HG03196 (cell line): ENCODE measurements around the gene PDZRN3.

ENCODE experiments used
- ATAC-seq: cut with Tn5 transposase; IDR thresholded peaks from one replicate; pipeline ENCODE4 v1.9.1; 2021; ENCODE audit not compliant: unreplicated experiment

The PDZRN3 gene

DNA sequence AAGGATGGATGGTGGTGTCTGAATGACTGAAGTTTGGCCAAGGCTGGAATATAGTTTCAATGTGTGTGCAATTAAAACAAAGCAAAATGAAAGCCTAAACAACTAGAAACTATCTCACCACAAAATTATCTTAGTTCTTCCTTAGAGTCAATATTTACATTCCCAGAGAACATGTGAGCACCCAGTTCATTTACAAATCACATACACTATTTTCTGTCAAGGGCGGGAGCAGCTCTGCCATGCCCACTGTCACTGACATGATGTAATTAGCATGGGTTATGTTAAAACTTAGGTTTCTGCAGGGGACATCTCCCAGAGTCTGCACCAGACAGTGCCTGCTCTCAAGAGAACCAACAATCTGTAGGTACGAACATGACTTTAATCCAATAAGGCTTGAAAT lies 65.0 kb downstream of the PDZRN3 start:
- no peak for ATAC-seq

DNA sequence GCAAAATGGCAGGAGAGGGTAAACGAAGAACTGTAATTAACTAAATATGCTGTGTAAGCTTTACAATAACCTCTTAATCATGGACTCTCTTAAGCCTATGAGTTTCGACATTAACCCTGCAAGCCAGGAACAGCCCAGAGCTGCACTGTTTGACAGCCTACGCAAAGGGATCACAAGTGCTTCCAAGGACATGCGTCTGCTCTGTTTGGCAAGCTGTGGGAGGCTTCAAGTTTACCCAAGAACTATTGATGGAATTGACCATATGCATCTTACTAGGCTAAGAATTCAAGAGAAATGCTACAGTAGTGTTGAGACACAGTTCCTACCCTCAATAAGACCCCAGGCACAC lies 66.0 kb downstream of the PDZRN3 start:
- no peak for ATAC-seq

DNA sequence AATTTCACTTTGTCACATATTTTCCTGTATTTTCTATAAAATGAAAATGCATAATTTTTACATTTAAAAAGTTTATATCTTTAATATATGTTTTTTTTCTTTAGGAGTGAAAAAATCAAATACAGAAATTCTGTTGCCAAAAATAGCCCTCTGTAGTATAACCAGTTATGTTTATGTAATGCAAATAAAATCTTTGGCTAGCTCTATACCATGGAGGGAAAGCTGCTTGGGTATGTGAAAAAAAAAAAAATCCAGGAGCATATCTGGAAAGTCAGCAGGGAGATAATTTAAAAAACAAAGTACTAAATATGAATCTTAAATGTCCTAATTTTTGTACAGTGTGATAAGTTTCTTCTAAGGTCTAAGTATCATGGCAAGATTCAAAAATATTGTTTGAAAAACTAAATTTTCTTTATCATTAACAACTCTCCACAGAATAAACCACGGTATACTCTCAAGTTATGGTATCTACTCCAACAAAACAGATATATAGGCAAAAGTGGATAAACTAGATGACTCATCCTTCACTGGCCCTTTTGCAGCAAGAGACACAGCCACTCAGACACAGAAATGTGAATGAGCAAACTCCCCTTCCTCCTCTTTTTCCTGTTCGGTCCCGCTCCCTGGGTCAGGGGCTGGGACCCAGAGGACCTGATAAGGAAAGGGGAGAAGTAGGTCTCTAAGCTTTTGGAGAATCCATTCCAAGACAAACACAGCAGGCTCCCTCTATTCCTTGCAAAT lies 66.6 kb downstream of the PDZRN3 start:
- no peak for ATAC-seq

DNA sequence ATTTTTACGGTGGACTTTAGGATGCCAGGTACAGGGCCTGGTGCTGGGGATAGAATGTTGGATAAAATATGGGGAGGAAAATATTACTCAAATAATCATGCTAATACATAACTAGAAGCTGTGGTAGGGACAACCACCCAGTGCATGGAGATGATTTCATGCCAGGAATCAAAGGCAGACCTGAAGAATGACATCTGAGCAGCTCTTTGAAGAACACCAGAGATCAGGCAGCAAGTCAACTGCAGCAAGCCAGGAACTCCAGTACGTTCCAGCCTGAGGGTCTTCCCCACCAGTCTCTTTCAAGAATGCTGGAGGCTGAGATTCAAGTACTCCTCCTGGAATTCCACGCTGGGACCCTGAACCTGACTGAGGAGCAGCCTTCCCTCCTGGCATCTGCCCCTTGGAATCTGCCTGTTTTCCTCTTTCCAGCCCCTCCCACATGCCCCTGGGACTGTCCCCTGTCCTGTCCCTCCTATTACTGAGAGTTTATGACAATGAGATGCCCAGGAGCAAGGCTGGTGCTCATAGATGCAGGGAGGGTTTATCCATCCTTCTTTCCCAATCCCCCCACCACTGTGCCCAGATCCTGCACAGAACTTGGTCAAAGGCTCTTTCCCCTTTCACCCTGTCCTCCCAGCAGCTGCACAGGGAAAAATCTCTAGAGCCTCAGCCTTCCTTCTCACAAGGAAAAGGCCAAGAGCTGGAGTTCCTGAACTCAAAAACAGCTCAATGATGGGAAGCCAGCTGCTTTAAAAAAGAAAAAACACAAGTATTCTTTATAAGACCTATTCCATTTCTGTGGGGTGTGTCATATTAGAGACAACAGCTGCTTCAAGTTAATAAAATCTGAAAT lies 68.0 kb downstream of the PDZRN3 start:
- ATAC-seq = no peak

DNA sequence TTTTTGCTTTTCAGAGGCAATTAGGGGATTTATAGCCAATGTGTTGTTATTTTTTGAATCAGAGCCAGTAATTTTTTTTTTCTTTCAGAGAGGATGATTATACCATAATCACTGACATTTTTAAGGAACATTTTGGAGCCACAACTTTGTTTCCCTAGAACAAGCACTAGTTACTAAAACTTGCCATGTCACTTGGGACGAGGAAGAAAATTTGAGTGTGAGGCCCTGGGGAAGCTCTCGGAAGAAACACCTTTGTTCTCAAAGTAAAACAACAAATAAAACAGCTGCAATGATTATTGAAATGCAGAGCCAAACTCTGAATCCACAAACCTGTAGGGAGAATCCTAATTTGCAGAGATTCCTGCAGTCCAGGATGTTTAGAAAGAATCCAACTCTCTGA lies 69.7 kb downstream of the PDZRN3 start:
- no peak for ATAC-seq

DNA sequence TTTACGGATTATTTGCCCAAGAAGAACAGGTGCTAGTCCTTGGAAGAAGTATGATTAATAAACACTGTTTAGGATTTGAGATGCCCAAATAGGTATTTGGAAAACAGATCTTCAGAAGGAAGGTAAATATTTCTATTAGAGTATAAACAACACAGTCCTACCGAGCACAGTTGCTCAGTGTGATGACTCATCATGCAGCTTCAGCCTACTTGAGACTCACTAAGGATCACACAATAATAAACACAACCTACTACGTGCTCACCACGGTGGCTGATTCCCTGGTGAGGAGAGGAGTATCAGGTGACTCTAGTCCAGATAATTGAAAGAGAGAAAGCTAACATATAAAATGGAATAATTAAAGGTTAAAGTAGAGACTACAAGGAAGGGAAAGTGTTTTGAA lies 72.0 kb downstream of the PDZRN3 start:
- no peak for ATAC-seq

DNA sequence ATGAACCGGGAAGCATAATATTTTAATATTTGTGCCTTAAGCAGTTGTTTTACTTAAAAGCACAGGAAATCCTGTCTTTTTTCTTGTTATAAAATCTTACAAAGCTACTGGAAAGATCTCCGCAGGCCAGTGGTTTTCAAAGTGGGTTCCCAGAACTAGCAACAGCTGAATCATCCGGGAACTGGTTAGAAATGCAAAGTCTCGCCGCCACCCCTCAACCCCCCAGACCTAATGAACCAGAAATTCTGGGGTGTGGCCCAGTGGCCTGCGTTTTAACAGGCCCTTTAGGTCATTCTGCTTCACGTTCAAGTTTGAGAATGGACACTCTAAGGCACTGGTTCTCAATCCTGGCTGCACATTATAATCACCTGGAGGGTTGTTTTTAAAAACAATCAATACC lies 74.7 kb downstream of the PDZRN3 start:
- ATAC-seq = no peak

DNA sequence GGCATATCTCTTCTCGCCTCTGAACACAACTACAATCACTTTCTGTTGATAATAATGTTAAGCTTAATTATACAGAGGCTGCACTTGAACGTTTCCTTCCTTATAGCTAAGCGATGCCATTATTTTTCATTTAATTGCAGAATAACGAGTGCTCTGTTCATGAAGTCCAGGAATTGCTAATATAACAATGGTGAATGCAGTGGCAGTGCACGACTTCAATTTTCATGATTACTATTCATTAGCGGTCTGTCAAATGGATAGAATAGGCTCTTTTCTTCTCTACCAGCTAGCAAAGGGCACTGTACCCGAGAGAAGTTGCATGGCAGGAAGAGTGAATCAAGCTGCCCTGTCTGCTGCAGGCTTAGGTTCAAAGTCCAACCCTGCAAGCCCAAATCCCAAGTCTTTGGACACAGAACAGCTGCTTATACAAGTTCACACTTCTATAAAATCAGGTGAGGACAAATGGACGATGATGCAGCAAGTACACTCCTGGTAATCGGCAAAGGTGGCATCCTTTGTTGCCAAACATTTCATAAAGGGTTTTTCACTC lies 75.6 kb downstream of the PDZRN3 start:
- no peak for ATAC-seq

DNA sequence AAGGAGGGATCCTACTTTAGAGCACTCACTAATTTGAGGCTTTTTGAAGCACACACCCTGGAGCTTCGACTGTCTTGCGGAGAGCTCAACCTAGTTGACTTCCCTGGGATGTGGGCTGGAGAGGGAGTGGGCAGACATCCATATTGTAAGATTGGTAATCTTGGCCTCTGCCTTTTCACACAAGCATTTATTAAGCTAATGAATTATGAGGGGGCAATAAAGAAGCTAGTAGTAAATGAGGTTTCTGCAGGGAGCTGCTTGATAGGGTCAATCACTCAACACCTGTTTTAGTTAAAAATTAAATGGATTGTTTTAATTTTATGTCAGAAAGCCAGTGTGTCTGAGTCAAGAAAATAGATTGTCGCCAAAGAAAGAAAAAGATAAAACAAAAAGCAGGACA lies 76.3 kb downstream of the PDZRN3 start:
- no peak for ATAC-seq

DNA sequence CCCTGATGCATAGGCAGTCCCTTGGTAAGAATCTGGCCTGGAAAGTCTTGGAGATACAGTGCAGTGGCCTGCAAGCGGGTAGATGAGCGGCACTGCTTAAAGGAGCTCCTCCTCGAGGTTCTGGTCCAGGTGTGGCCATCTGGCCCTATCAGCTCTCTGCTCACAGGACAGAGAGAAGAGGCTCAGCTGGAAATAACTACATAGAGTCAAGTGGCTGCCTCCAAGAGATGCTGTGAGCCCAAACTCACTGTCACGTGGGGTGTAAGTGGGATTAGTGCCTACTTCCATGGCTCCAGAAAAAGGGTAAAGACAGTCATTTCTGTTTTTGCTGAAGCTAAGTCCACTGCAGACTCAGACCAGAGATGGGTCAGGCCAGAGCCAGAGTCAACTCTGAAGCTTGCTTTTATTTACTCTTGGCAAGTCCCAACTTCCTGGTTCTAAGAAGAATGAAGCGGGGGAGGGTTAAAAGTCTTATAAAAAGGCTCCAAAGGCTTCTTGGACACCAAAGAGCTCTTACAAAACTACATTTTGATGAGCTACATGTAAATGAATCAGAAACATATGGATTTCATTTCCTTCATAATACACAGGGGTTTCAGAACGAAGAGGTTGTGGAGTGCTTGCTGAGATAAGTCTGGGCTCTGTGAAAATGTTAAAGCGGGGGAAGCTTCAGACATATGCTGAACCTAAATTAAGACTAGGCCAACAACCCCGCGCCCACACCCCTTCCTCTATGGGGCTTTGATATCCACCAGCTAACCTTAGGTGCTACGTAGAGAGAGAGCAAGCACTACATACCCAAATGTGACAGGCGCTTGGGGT lies 77.1 kb downstream of the PDZRN3 start:
- ATAC-seq = no peak

DNA sequence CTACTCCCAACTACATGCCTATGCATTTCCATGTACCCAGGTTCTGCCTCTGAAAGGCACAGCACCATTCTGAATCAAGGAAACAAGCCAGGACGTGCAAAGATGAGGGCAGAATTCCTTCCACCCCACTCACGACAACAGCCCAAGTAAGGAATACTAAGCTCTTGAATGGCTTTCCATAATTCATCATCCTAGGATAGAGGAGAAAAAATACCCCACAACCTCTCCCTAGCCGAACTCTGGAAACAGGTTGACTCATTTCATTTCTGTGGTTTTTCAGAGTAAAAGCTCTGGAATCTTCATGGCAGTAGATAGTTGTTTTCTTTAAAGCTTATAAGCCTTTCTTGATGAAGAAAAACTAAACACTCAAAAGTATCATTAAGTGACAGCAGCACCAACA lies 77.8 kb downstream of the PDZRN3 start:
- ATAC-seq = no peak

DNA sequence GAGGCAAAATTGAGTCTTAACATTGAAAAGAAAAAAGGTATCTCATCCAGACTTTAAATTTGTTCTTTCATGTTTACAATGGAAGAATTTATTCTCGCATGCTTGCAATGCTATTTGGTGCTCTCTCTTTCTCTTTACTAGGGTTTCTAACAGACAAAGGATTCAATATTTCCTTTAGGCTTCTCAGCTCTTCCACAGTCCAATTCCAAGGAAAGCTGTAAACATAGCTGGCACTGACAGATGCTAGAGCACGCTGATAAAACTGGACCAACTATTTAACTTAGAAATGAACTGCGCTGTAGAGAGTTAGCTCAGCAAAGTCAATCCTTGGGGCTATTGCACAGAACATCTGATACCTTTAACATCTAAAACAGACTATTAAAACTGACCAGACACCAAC lies 81.3 kb downstream of the PDZRN3 start:
- ATAC-seq = no peak

DNA sequence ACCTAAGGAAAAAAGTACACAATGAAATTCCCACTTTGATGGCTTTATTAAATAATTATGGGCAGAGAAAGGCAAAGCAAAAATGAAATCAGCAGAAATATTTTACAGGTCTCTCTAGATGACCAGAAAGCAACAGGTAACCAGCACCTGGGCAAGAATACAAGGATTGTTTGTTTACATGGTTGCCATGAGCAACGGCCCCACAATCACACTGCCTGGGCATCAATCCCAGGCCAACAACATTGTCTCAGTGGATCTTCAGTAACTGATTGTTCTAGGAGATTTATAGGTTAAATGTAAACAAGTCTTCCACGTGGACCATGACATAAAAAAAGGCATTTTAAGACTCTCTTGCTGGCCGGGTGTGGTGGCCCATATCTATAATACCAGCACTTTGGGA lies 82.6 kb downstream of the PDZRN3 start:
- no peak for ATAC-seq

DNA sequence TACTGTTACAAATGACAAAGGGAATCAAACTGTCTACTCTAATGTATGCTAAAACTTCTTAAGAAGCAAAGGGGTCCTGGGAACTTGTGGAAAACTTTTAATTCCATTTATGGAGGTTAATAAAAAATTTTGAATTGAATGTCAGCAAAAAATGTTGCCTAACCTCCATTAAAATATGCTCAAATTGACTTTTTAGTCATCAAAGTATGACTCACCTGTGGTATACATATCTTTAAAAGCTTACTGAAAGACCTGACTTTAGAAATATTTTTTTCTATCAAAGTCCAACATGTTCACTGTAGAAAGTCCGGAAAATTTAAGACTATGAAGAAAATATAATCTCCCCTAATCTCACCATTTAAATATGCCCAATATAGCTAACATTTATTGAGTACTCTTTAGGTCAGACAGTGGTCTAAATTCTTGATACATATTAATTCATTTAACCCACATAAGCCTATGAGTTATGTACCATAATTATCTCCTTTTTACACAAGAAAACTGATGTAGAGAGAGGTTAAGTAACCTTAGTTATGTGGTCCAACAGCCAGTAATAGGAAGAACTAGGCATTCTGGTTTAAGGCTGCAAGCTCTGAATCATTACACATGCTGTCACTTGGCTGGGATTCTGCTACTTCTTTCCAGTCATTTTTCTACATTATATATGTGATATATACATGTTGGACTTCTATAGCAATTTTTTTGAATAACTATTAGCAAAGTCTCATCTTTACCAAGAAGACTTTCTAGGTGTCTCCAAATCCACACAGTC lies 83.6 kb downstream of the PDZRN3 start:
- no peak for ATAC-seq

DNA sequence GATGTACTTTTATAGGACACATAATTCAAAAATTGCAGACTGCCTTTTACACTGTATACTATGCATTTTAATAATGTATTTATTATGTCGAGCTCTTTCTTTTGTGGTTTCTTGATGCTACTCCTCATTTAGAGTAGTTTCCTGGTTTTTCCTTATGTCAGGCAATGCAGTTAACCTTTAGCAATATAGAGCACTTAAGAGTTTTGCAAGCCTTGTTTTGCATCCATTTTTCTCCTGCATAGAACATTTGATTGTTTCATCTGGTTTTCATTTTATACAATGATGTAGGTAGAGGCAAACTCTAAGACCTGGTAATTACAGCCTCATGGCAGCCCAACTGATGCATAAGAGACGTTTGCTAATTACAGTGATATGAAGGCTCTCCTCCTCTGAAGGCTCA lies 86.3 kb downstream of the PDZRN3 start:
- ATAC-seq = no peak

DNA sequence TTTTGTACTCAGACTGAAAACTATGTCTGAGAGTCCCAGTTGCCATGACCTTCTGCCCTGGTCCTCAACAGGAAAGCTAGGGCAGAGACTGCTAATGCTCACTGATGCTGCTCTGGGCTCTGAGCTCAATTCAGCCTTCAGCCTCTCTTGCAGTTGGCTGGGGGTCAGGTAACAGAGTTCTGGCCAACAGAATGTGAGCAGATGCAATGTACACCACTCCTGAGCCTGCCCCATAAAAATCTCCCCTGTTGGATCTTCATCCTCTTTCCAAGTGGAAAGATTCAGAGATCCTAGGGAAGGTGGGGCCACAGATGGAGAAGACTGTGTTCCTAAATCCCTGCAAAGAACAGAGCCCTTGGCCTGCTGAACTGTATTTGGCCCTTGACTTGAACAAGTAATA lies 87.8 kb downstream of the PDZRN3 start:
- ATAC-seq = no peak

DNA sequence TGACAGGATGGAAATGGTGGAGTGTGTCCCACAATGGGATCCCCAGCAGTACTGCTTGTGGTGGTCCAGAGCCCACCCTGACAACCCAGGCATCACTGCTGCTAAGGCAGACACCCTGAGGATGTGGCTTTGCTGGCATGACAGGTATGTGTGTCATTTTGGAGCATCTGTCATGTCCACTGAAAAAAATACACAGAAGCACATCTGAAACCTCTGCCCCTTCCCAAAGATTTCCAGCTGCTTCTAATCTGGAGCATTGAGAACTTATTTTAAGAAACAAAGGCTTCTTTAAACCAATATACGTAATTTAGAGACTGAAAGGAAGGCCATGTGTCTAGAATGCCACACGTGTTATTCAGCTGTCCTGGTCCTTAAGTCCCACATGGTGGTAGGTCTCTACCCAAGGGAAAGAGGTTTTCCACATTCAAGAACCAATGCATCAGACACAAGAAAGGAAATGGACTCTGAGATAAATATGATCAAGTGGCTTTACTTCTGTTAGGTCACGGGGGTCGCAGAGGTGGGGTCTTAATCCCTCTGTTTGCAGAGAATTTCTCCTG lies 88.3 kb downstream of the PDZRN3 start:
- ATAC-seq = no peak

DNA sequence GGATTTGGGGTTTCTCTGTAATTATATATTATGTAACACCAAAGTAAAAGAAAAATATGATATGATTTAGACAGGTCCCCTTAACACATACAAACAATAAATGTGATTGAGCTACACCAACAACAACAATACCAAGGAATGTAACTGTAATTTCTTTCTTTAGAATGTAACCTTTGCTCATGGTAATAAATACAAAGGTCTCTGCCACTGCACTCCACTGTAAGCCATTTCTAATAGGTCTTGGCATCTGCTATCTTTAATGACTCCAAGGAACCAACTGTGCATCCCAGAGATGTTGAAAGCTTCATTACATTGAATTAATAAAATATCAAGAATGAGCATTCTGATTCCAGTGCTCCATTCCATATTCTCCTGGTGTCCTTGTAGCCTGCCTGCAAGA lies 88.8 kb downstream of the PDZRN3 start:
- ATAC-seq = no peak

DNA sequence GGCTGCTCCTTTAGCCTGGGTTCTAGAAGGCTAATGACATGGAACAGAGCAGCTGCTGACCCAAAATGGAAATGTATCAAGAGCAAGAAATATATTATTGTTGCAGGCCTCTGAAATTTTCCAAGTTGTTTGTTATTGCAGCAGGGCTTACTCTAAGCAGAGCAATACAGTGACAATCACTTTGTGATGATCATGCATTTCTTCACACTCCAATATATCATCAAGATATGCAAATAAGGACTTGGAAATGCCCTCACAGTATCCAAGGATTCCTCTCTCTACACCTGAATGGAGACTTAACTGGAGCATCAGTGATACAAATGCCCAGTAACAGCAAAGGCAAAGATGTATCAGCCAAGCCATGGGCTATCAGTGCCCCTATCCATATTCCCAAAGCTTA lies 89.6 kb downstream of the PDZRN3 start:
- no peak for ATAC-seq

DNA sequence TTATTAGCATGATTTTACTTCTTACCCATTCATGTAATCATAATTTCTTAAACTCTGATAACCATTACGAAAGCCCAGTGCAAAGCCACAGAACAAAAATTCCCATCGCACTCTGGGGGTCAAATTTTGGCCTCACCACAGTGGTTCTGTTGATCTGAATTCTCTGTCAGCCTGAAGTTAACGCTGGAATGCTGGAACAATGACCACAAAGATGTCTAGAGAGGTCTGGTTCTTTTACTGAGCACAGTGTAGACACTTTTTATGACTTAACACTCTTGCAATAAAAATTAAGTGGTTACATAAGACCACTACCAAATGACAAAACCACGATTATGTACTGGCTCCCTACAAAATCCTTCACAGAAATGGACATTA lies 94.7 kb downstream of the PDZRN3 start:
- ATAC-seq = no peak
